GM20431 (cell line): ENCODE measurements around the gene ARHGAP6.
"Not testable (repeated sequence)": the region's sequence is repeated elsewhere in the genome, so short reads cannot be mapped to it uniquely, and the experiment has no call there.

Experiments used
- in situ Hi-C: fragments of 300-500 bp; cut with MseI, MboI; formaldehyde crosslinking; loops from one replicate; pipeline ENCODE4 v1.15.0; 2020; ENCODE audit warnings: low sequenced_read_pairs; ENCODE audit not compliant: unreplicated experiment

The ARHGAP6 gene

DNA sequence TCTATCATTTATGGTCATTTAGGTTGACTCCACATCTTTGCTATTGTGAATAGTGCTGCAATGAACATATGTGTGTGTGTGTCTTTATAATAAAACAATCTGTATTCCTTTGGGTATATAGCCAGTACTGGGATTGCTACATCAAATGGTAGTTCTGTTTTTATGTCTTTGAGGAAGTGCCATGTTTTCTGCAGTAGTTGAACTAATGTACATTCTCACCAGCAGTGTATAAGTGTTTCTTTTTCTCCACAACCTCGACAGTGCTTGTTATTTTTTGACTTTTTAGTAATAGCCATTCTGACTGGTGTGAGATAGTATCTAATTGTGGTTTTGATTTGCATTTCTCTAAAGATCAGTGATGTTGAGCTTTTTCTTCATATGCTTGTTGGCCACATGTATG is 80.5 kb downstream of the ARHGAP6 start:
- in situ Hi-C loops, result no loop called here

DNA sequence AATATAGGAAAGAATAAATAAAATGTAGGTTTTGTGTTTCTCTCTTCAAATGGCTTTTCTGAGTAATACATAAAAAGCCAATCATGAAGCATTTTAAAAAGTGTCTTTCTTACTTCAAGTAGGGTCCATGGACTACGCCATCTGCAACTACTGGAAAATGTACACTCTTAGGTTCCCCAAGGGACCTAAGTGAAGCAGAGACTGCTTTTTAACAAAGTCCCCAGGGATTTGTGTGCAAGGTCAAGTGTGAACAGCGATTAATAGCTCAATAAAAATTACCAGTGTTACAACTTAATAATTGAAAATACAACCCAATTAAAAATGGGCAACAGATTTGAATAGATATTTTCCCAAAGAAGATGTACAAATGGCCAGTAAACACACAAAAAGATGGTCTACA is 84.9 kb downstream of the ARHGAP6 start:
- in situ Hi-C loops, result no loop called here

DNA sequence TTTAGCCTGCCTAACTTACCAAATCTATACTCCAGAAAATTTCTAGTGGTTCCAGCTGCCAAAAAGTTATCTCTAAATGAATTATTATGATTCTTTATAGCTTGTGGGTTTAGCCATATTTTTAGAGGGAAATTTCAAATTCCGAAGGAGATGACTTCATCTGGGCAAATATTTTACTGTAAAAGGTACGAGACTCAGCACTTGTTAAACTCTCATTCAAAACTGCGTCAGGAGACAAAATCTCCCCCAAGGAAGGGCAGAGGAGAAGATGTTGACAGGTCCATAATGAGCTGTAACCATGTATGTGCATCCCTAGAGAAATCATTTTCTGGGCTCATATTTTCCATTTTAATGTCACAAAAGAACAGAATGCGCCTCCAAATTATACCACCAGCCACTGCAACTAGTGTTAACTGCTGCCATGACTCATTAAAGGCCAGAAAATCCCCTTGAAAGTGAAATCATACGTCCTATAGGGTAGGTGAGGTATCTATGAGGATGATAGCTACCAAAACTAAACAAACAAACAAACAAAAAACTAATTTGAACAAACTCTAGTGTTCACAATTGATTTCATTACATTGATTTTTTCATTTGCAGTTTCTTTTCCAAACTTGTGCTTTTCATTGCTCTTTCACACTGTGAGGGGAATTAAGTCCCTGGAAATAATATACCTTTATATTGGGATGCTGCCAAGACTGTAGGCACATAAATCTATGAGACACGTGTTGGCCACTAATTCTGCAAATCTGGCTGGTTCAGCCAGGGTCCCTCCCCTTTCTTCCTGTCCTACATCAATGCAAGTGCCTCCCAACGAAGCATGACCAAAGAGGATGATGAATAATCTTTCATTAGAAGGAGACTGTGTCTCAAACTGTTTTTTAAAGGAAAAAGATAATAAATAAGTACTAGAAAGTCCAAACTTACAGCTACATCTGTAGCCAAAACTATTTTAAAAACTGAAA is 85.8 kb downstream of the ARHGAP6 start:
- in situ Hi-C loops, result no loop called here

DNA sequence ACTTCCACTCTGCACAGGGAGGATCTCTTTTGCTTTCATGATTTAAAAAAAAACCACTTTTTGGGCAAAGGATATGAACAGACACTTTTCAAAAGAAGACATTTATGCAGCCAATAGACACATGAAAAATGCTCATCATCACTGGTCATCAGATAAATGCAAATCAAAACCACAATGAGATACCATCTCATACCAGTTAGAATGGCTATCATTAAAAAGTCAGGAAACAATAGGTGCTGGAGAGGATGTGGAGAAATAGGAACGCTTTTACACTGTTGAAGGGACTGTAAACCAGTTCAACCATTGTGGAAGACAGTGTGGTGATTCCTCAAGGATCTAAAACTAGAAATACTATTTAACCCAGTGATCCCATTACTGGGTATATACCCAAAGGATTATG is 87.4 kb downstream of the ARHGAP6 start:
- in situ Hi-C loops, result not testable (repeated sequence)

DNA sequence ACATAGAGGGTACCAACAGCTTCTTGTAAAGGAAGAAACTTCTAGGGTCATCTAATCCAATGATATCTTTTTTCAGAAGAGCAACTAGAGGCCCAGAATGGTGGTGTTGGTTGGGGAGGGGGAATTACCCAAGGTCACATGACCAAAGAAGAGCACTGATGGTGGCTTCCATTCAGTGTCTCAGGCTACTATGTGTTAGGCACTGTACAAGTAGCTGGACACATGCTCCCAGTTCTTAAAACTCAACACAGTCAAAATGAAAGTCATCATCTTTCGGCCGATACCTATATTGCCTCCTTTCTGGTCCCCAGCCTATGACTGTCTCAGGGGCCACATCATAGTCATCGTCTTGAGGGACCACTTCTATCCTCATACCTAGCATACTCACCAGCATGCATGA is 88.1 kb downstream of the ARHGAP6 start:
- in situ Hi-C loops, result no loop called here

DNA sequence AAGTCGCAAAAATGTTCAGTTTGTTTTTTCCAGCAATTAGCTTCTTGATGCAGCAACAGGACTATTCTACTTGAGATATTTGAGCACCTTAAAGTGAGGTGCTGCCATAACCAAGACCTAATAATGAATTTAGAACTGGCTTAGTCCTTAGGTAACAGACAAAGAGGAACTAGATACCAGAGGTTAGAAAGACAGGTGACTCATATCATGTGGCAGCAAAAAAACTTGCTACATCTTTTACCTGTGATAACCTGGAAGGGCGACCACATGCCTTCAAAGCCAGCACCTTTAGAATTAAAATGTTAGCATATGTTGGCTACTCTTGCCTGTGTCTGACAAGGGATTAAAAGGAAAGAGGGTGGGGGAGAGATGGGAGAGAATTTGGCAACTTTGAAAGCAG is 90.4 kb downstream of the ARHGAP6 start:
- in situ Hi-C loops, result no loop called here

DNA sequence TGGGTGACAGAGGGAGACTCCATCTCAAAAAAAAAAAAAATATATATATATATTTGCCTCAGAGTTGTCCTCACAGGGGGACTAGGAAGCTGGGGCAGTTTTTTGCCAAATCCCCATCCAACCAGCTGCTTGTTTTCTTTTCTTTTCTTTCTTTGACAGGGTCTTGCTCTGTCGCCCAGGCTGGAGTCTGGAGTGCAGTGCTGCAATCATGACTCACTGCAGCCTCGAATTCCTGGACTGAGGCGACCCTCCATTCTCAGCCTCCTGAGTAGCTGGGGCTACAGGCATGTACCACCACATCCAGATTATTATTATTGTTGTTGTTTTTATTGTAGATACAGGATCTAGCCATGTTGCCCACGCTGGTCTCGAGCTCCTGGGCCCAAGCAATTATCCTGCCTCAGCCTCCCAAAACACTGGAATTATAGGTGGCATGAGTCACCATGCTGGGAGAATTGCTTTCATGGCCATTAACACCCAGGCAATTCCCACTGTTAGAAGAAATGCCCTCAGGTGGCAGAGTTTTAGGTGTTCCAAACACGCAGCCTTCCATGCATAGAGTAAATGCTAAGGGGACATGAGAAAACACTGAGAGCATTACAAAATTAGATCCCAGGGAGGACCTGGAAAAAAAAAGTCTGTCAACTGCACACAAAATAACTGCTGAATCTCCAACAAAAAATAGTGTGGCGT is 98.0 kb downstream of the ARHGAP6 start:
- in situ Hi-C loops, result no loop called here

DNA sequence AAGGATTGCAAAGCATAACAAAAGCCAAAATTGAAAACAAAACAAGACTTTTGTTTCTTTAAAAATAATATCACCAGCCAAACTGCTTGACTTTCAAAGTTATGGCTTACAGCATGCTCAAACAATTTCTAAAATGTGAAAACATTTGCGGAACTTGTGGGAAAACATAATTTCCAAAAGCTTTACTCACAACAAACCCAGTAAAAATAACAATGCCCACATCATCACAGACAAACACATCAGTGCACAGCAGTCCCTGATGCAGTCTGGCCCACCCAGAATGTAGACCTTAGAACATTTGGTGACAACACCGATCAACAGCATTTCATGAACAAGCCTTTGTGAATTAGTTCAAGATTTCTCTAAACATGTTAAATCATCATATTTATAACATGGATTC is 98.9 kb downstream of the ARHGAP6 start:
- in situ Hi-C loops, result no loop called here

DNA sequence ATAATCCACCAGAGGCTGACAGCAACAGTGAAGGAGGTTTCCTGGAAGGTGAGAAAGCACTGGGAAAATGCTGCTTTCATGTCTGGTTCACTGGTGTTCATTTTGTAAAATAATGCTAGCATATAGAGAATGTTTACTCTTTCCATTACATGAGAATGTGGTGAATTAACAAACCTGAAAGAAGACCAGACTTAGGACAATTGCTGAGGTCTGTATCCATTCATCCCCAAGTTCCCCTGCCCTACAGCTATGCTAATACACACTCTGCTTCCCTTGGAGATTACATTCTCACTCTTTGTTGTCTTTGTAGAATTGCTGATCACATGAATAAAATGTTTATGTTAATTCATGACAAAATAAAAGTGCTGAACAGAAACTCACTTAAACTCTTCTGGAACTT is 99.5 kb downstream of the ARHGAP6 start:
- in situ Hi-C loops, result no loop called here

DNA sequence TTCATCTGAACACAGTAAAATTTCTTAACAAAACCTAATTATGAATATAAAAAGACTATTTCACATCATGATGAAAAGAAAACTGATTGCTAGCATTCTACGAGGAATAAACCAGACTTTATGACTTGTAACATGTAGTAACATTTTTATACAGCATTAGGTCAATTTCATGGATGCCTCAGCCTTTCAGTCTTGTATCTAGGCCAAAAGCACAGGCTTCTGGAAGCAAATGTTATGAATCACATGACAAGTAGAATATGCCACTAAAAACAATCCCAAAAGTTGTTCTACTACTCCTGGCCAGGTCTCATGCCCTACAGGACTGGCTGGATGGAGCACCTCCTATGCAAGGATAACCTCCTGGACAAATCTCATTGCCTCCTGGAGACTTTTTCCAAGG is 101.2 kb downstream of the ARHGAP6 start:
- in situ Hi-C loops, result no loop called here

DNA sequence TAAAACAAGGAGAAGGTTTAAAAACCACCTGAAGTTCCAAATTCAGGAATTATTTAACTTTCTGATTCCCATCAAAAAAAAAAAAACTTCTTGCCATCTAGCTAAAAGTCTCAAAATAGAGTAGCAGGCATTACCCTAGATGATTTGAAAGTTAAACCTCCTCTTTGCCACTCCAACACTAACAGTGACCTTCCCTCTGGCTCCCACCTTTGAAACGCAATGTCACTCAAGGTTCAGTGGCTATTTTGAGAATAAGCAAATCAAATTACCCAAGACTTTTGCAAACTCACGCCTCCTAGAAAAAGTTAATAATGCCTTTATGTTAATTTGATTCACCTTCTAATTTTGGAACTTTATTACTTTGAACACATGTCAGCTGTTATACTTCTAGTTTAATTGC is 103.2 kb downstream of the ARHGAP6 start:
- in situ Hi-C loops, result no loop called here

DNA sequence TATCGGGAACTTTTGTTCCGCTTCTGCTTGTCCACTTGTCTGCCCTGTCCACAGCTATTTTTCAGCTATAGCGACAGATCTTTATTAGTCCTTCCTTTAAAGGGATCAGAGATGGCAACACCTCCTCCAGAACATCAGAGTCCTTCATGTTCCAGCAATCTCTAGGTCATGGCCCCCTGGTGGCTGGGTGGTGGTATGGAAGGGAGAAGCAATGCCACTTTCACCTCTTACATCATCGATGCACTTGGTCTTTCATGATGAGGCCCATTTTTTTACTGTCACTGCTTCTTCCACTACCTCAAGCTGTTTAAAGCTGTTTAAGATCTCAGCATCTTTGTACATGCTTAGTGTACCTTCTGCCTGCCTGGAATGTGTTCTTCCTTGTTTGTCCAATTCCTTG is 106.7 kb downstream of the ARHGAP6 start:
- in situ Hi-C loops, result no loop called here

DNA sequence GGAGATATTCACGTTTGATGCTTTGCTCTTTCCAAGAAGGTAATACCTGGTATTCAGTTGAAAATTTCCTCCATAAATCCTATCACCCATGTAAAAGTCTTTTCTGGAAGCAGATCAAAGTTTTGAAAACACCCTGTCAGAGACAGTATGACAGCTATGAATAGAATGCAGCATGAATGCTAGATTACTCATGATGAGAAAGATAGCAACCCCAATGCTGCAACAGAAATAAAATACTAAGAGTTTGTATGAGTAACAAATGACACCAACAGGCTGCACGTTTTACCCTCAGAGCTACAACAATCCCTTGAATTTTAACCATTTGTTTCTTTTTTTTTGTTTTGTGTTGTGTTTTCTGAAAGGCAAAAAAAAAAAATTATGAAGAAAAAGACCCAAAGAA is 108.6 kb downstream of the ARHGAP6 start:
- in situ Hi-C loops, result no loop called here

DNA sequence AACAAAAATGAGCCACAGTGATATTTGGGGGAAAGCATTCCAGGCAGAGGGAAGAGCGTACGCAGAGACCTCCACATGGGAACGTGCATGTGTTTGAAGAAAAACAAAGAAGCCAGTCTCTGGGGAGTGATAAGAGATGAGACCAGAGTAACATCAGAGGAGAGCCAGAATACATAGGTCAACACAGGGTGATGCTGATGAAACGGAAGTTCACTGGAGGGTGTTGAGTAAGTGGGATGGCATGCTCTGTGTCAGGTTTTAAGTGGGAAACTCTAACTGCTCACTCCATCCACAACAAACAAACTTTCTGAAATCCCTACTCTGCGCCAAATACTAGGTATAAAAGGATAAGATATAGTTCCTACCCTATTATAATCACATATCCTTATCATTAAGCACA is 110.0 kb downstream of the ARHGAP6 start:
- in situ Hi-C loops, result no loop called here

DNA sequence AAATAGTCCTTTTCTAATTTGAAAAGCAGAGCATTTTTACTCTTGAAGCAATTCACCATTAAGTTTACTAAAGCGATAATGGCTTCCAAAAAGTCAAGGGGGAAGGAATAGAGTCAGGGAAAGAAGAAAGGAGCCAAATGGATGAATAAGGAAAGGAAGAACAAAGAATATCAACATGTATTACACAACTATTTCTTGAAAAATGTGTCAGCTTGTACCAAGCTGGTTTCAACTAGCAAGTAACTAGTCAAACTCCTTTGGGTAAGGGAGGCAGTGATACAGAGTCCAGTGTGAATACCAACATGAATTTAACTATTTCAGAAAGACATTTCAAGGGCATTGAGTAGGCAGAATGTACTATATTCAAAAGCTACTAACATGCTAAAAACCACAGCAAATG is 112.1 kb downstream of the ARHGAP6 start:
- in situ Hi-C loops, result no loop called here

DNA sequence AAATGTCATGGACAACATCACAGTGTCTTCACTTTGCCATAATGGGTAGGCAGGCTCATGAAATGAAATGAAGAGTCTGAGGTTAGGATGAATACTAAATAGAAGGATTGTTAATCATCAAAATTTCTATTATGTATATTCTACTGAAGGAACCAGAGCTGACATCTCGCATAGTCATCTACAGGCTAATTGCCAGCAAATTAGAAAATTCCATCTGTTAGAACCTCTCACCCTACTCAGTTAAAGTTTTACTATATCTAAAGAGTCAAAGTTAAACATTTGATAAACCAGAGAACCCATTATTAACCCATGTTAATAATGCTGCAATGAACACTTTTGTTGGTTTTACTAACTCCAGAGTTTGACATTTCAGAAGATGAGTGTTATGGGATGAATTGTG is 114.6 kb downstream of the ARHGAP6 start:
- in situ Hi-C loops, result no loop called here

DNA sequence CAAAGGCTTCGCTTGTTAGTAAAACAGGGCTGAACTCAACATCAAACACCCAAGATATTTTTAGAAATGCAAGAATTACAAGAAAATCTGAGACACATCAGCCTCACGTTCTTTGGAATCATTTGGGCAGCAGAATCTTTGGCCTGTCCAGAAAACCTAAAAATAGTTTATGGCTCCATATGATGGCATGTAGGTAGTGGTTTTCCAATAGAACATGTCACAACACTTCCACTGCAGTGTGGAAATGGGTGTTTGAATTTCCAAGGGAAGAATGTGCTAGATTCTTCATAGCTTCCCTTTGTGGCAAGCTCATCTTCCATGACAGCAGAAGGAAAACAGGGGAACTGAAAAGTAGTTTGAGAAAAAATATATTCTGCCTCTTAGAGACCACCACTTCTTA is 118.8 kb downstream of the ARHGAP6 start:
- in situ Hi-C loops, result loop anchor here (25.0 kb wide), 2 partner anchors 215 to 410 kb away; partner anchors contain the start of gene MSL3

DNA sequence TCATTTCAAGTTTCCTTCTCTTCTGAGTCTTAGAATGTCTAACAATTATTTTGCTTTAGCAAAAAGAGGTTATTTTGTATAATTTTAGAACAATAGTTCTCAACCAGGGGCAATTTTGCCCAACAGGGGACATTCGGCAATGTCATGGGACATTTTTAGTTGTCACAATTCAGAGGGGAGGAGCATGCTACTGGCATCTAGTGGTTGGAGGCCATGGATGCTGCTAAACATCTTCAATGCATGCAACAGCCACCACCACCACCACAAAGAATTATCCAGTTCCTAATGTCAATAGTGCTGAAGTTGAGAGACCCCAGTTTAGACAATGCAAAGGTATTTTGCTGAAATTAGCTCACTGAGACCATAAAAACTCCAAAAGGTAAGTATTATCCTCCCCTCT is 122.5 kb downstream of the ARHGAP6 start:
- in situ Hi-C loops, result loop anchor here (25.0 kb wide), 2 partner anchors 219 to 406 kb away; partner anchors contain the start of gene MSL3

DNA sequence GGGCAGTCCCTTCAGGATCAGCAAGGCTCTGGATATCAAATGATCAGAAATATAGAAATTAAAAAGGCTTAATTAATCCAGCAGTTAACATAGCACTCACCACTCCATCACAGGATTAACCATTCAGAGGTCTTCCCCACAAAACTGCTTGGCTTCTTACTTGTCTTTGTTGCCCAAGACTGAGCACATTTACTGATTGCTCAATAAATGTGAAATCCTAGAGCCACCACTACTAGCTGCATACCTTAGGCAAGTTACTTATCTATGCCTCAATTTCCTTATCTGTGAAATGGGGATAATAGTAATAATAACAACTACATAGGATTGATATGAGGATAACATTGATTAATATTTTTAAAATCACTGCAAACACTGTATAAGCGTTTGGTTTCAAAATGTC is 124.2 kb downstream of the ARHGAP6 start:
- in situ Hi-C loops, result loop anchor here (25.0 kb wide), 2 partner anchors 221 to 404 kb away; partner anchors contain the start of gene MSL3

DNA sequence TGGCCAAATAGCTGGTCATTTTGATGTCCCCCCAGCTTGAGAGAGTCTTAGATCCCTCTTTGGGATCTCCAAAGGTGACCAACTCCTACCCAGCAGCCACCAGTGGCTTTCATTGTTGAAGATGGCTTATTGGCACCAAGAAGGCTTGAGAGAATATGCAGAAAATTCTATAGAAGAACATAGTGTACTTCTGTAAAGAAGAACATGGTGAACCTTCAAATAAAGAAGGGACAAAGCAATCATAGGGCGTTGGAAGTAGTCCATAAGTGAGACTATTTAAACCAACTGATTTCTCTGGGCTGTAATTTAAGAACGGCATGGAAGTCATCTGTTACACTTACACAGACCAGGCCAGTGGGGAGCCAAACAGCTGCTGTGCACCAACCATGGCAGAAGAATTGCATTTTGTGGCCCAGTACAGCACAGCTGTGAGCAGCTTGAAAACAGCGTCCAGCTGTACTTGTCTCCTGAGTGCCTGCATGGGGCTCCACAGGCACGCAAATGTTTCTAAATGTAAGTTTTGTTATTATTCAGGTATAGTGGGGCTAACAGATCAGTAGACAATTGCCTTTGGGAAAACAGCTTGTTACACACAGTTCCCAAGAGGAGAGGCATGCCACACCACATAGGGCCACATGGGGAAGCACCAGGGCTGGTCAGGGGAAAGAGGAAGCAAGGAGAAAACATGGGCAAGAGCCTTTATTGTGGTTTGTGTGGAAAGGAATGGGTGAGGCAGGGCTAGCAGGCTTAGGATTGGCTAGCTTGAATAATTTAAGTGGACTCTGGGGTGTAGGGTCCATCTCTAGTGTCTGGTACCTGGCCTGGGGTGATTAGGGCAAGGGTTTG is 125.0 kb downstream of the ARHGAP6 start:
- in situ Hi-C loops, result loop anchor here (25.0 kb wide), 2 partner anchors 222 to 403 kb away; partner anchors contain the start of gene MSL3
